ENCODE measurements around the gene SORCS1. TPM values are rescaled to one million over a fixed set of nuclear protein-coding genes. Genes with fewer than 3 reads are reported as not detected.

SORCS1 gene
- polyA plus RNA-seq (2013, experiment 1 of 2): 0.83 TPM
- 0.87 TPM for polyA plus RNA-seq (2013, experiment 2 of 2)

DNA sequence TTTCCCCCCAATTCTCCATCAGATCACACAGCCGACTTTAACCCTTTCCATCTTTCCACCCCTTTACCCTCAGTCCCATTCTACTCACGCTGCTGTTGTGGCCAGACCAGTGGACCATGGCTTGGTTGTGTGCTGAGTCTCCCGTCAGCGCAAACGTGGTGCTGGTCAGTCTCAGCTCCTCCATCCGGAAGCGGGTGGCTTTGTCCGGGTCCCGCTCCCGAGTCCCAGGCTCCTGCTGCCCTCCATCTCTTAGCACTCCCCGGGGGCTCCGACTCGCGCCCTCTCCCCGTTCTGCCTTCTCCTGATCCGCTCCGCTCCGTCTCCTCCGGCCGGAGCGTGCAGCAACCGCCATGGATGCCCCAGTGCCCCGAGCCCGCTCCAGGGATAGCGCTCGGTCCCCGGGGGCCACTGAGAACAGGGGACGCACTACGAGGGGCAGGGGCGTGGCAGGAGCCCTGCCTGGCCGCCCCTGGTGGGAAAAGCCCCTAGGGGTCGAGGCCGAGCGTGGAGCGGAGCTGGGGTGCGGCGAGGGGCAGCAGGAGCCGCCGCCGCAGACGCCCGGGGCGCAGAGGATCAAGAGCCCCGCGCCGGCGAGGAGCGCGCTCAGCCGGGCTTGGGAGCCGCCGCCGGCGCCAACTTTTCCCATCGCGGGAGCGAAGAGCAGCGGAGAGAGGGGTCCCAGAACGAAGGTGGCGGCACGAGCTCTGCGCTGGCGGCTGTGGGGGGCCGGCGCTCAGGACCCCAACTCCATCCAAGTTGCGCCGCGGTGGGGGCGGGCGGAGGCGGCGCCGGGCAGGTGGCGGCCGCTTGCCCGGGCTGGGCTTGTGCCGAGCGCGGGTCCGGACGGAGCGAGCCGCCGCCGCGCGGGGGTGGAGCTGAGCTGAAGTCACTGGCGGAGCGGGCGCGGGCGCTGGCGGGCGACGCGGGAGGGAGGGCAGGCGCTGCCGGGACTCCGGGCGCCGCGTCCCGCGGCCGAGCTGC, at the start of gene SORCS1:
Gene SORCS1 (minus strand): TSS at position 826 of the 981 bp plus-strand sequence.
- H3K27me3 ChIP-seq (ENCODE audit: insufficient read depth, low read length, poor library complexity): peaks cover 5% of the 10 kb centered on the region
- peak; percentile 59 for DNase-seq

GRCh38 chr10:107214261-107214660, 49.8 kb upstream of the SORCS1 start:
- no peak overlapping the region for H4K8ac ChIP-seq (ENCODE audit: low read depth, low read length)
- H3K4me3 ChIP-seq (ENCODE audit: low read length): no peak overlapping the region
- no peak overlapping the region for H4K5ac ChIP-seq (ENCODE audit: low read length)
- H3K4me2 ChIP-seq (ENCODE audit: low read length): no peak overlapping the region
- no peak overlapping the region for H2BK120ac ChIP-seq (ENCODE audit: low read depth, low read length)
- H3K23ac ChIP-seq (ENCODE audit: low read length): no peak overlapping the region
- no peak overlapping the region for H3K4ac ChIP-seq (ENCODE audit: low read depth, low read length)
- no peak overlapping the region for H3K56ac ChIP-seq (ENCODE audit: low read length)
- no peak overlapping the region for H3K18ac ChIP-seq (ENCODE audit: low read length)
- H2AK5ac ChIP-seq (ENCODE audit: low read length): no peak overlapping the region
- H2BK5ac ChIP-seq (ENCODE audit: low read length): no peak overlapping the region
- DNase-seq: no peak
- H3K27me3 ChIP-seq (ENCODE audit: insufficient read depth, low read length, poor library complexity): no peaks in the 10 kb centered on the region
- no peaks in the 10 kb centered on the region for H3K79me2 ChIP-seq (ENCODE audit: control insufficient read depth, insufficient read depth, low read length)
- WGBS (ENCODE audit: extremely low coverage, insufficient coverage, low lambda C conversion rate): no CpG with 5 or more reads among the region's 2 CpGs
- H3K79me1 ChIP-seq (ENCODE audit: low read length): no peaks in the 10 kb centered on the region
- H3K27ac ChIP-seq (ENCODE audit: low read depth, low read length): no peak overlapping the region
- no peaks in the 10 kb centered on the region for H3K36me3 ChIP-seq (ENCODE audit: control insufficient read depth, insufficient read depth, low read length)
- no peak overlapping the region for H2BK15ac ChIP-seq (replicated peaks; ENCODE audit: low read depth)
- no peak overlapping the region for H3K9ac ChIP-seq (ENCODE audit: low read length)
- no peaks in the 10 kb centered on the region for H3K4me1 ChIP-seq (ENCODE audit: control insufficient read depth, low read depth, low read length)

More for the DNA sequence above, at the start of gene SORCS1:
- no peaks in the 10 kb centered on the region for H3K4me1 ChIP-seq (ENCODE audit: control insufficient read depth, low read depth, low read length)
- H4K5ac ChIP-seq (ENCODE audit: low read length): no peak within 1 kb of the TSS
- peak within 1 kb of the TSS; percentile 21 for H3K18ac ChIP-seq (ENCODE audit: low read length)
- H2BK5ac ChIP-seq (ENCODE audit: low read length): no peak within 1 kb of the TSS
- peak within 1 kb of the TSS; percentile 77 for H3K56ac ChIP-seq (ENCODE audit: low read length)
- peak within 1 kb of the TSS; percentile 53 for H3K4me2 ChIP-seq (ENCODE audit: low read length)
- no peak within 1 kb of the TSS for H2BK15ac ChIP-seq (replicated peaks; ENCODE audit: low read depth)
- H3K4me3 ChIP-seq (ENCODE audit: low read length): peak within 1 kb of the TSS; percentile 25
- no peak within 1 kb of the TSS for H3K4ac ChIP-seq (ENCODE audit: low read depth, low read length)
- H4K8ac ChIP-seq (ENCODE audit: low read depth, low read length): no peak within 1 kb of the TSS
- H3K79me2 ChIP-seq (ENCODE audit: control insufficient read depth, insufficient read depth, low read length): no peaks in the 10 kb centered on the region
- no peak within 1 kb of the TSS for H2AK5ac ChIP-seq (ENCODE audit: low read length)
- no peak within 1 kb of the TSS for H2BK120ac ChIP-seq (ENCODE audit: low read depth, low read length)
- no peaks in the 10 kb centered on the region for H3K36me3 ChIP-seq (ENCODE audit: control insufficient read depth, insufficient read depth, low read length)
- no peaks in the 10 kb centered on the region for H3K79me1 ChIP-seq (ENCODE audit: low read length)
- no CpG with 5 or more reads among the region's 105 CpGs for WGBS (ENCODE audit: extremely low coverage, insufficient coverage, low lambda C conversion rate)
- peak within 1 kb of the TSS; percentile 34 for H3K9ac ChIP-seq (ENCODE audit: low read length)
- H3K27ac ChIP-seq (ENCODE audit: low read depth, low read length): no peak within 1 kb of the TSS
- peak within 1 kb of the TSS; percentile 51 for H3K23ac ChIP-seq (ENCODE audit: low read length)

- Histone ChIP-seq H3K27ac (ENCODE audit: low read depth, low read length) (no peak overlapping the region), H3K56ac (ENCODE audit: low read length) (no peak overlapping the region), H3K79me1 (ENCODE audit: low read length) (no peaks in the 10 kb centered on the region), H3K4me3 (ENCODE audit: low read length) (no peak overlapping the region), H3K18ac (ENCODE audit: low read length) (no peak overlapping the region), H3K4me2 (ENCODE audit: low read length) (no peak overlapping the region), H2AK5ac (ENCODE audit: low read length) (no peak overlapping the region), H4K8ac (ENCODE audit: low read depth, low read length) (no peak overlapping the region), H2BK5ac (ENCODE audit: low read length) (no peak overlapping the region), H3K4me1 (ENCODE audit: control insufficient read depth, low read depth, low read length) (no peaks in the 10 kb centered on the region), H3K23ac (ENCODE audit: low read length) (no peak overlapping the region), H4K5ac (ENCODE audit: low read length) (no peak overlapping the region), H3K36me3 (ENCODE audit: control insufficient read depth, insufficient read depth, low read length) (no peaks in the 10 kb centered on the region), H3K27me3 (ENCODE audit: insufficient read depth, low read length, poor library complexity) (no peaks in the 10 kb centered on the region), H3K79me2 (ENCODE audit: control insufficient read depth, insufficient read depth, low read length) (no peaks in the 10 kb centered on the region), H3K4ac (ENCODE audit: low read depth, low read length) (no peak overlapping the region), H3K9ac (ENCODE audit: low read length) (no peak overlapping the region), H2BK15ac (replicated peaks; ENCODE audit: low read depth) (no peak overlapping the region), H2BK120ac (ENCODE audit: low read depth, low read length) (no peak overlapping the region)
- WGBS (ENCODE audit: extremely low coverage, insufficient coverage, low lambda C conversion rate): no CpG with 5 or more reads among the region's 8 CpGs
- DNase-seq: no peak
Measured at GRCh38 chr10:107213861-107214260, 49.4 kb upstream of the SORCS1 start.

- no peak overlapping the region for H4K8ac ChIP-seq (ENCODE audit: low read depth, low read length)
- H2BK5ac ChIP-seq (ENCODE audit: low read length): no peak overlapping the region
- H3K79me1 ChIP-seq (ENCODE audit: low read length): no peaks in the 10 kb centered on the region
- no peak overlapping the region for H3K4ac ChIP-seq (ENCODE audit: low read depth, low read length)
- DNase-seq: no peak
- no peak overlapping the region for H2AK5ac ChIP-seq (ENCODE audit: low read length)
- no peaks in the 10 kb centered on the region for H3K79me2 ChIP-seq (ENCODE audit: control insufficient read depth, insufficient read depth, low read length)
- H3K9ac ChIP-seq (ENCODE audit: low read length): no peak overlapping the region
- no peak overlapping the region for H3K27ac ChIP-seq (ENCODE audit: low read depth, low read length)
- H3K4me1 ChIP-seq (ENCODE audit: control insufficient read depth, low read depth, low read length): no peaks in the 10 kb centered on the region
- H3K18ac ChIP-seq (ENCODE audit: low read length): no peak overlapping the region
- no peak overlapping the region for H3K4me2 ChIP-seq (ENCODE audit: low read length)
- H3K23ac ChIP-seq (ENCODE audit: low read length): no peak overlapping the region
- no peak overlapping the region for H2BK120ac ChIP-seq (ENCODE audit: low read depth, low read length)
- H4K5ac ChIP-seq (ENCODE audit: low read length): no peak overlapping the region
- H3K56ac ChIP-seq (ENCODE audit: low read length): no peak overlapping the region
- no CpG with 5 or more reads among the region's 4 CpGs for WGBS (ENCODE audit: extremely low coverage, insufficient coverage, low lambda C conversion rate)
- H3K4me3 ChIP-seq (ENCODE audit: low read length): no peak overlapping the region
- no peak overlapping the region for H2BK15ac ChIP-seq (replicated peaks; ENCODE audit: low read depth)
- no peaks in the 10 kb centered on the region for H3K36me3 ChIP-seq (ENCODE audit: control insufficient read depth, insufficient read depth, low read length)
- H3K27me3 ChIP-seq (ENCODE audit: insufficient read depth, low read length, poor library complexity): no peaks in the 10 kb centered on the region
Measured at GRCh38 chr10:107206833-107207232, 42.3 kb upstream of the SORCS1 start.

DNA sequence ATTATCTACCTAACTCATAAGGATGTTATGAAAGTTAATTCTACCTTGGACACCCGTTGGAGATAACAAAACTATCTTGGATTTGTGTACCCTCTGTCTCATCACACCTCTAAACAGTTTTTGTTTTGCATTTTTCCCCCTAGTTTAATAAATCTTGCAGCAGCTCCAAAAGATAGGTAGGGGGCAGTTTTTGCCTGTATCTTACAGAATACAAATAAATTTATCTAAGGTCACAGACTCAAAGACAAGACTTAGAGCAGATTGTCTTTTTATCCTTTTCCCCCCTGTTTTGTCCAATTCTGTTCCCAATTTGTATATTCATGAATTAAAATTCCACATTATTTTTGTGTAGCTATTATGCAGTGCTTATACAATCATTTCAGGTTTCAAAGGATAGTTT, 5.0 kb upstream of the SORCS1 start:
- WGBS (ENCODE audit: extremely low coverage, insufficient coverage, low lambda C conversion rate): no CpG with 5 or more reads among the region's 1 CpG
- Histone ChIP-seq H3K4me1 (ENCODE audit: control insufficient read depth, low read depth, low read length) (no peaks in the 10 kb centered on the region), H4K5ac (ENCODE audit: low read length) (no peak overlapping the region), H3K79me1 (ENCODE audit: low read length) (no peaks in the 10 kb centered on the region), H3K23ac (ENCODE audit: low read length) (no peak overlapping the region), H4K8ac (ENCODE audit: low read depth, low read length) (no peak overlapping the region), H3K18ac (ENCODE audit: low read length) (no peak overlapping the region), H3K27me3 (ENCODE audit: insufficient read depth, low read length, poor library complexity) (peaks cover 4% of the 10 kb centered on the region), H2BK5ac (ENCODE audit: low read length) (no peak overlapping the region), H3K56ac (ENCODE audit: low read length) (no peak overlapping the region), H3K9ac (ENCODE audit: low read length) (no peak overlapping the region), H2BK120ac (ENCODE audit: low read depth, low read length) (no peak overlapping the region), H3K4me3 (ENCODE audit: low read length) (no peak overlapping the region), H3K4me2 (ENCODE audit: low read length) (no peak overlapping the region), H2BK15ac (replicated peaks; ENCODE audit: low read depth) (no peak overlapping the region), H3K27ac (ENCODE audit: low read depth, low read length) (no peak overlapping the region), H3K36me3 (ENCODE audit: control insufficient read depth, insufficient read depth, low read length) (no peaks in the 10 kb centered on the region), H3K4ac (ENCODE audit: low read depth, low read length) (no peak overlapping the region), H3K79me2 (ENCODE audit: control insufficient read depth, insufficient read depth, low read length) (no peaks in the 10 kb centered on the region), H2AK5ac (ENCODE audit: low read length) (no peak overlapping the region)
- no peak for DNase-seq

All from mesendoderm (in vitro differentiated cells).